Measurements from ENCODE around the gene MGLL. TPM values are rescaled to one million over a fixed set of nuclear protein-coding genes. Genes with fewer than 3 reads are reported as not detected.
A peak's percentile ranks its signal among the peaks of the same experiment; 100 is the strongest.

Gene MGLL
- total and polyA plus RNA-seq, 2 donors from 2014 or later, result 74.2 to 250 TPM

DNA sequence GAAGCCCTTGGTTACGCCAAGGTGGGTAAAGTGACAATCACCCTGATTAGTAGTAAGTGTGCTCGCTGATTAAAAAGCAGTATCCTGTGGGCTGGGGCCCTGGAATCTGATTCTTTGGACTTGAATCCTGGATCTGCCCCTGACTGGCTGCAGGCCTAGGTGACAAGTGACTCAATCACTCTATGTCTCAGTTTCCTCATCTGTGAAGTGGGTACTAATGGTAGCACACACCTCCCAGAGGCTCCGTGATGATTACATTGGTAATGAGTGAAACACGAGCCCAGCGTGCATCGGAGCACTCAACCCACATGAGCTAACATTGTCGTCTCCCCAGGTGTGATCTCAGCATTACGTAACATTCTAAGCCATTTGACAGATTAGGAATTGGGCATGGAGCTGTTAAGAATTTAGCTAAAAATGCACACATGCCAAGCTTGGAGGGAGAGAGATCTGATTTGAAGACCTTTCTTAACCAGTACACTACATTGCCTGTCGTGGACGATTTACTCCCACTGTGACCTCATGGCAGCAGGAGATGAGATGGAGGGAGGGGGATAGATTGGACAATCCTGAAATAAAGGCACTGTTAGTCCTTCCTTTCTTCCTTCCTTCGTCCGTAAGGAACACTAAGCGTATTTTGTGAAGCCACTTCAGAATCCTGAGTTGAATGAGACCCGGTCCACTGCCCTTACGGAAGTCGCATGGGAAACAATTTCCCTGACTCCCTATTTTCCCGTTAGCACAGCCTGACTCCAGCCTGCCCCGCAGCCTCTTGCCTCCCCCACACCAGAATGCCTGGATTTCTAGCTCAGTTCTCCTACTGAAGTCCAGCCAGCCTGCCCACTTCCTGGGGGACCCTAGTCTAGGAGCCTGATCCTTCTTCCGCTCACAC, 32.1 kb downstream of the MGLL start:
- Histone ChIP-seq H3K9ac (ENCODE audit: low read length in 3 of 3) (no peak overlapping the region), H3K36me3 (ENCODE audit: control insufficient read depth in 2 of 3, insufficient read depth in 3 of 3, low read length in 3 of 3) (peaks cover 0 to 2% (median 0%) of the 10 kb centered on the region in 3 donors), H3K9me3 (ENCODE audit: control insufficient read depth in 2 of 3, insufficient read depth in 1 of 3, low read length in 3 of 3) (no peaks in the 10 kb centered on the region), H3K27me3 (ENCODE audit: control insufficient read depth, insufficient read depth, low read length) (no peaks in the 10 kb centered on the region), H3K27ac (ENCODE audit: low read depth in 2 of 2, low read length in 2 of 2) (no peak overlapping the region), H3K4me3 (ENCODE audit: low read length in 3 of 3) (no peak overlapping the region), H3K4me1 (ENCODE audit: control insufficient read depth in 2 of 3, insufficient read depth in 2 of 3, low read depth in 1 of 3, low read length in 3 of 3) (peaks cover 3 to 29% (median 25%) of the 10 kb centered on the region in 3 donors)
- FAIRE-seq (no peak), DNase-seq (peak; percentile 61 to 74 (median 64))
- intact Hi-C loops (cut with DNase I), result no loop called here
- TF ChIP-seq, protein P1, sequence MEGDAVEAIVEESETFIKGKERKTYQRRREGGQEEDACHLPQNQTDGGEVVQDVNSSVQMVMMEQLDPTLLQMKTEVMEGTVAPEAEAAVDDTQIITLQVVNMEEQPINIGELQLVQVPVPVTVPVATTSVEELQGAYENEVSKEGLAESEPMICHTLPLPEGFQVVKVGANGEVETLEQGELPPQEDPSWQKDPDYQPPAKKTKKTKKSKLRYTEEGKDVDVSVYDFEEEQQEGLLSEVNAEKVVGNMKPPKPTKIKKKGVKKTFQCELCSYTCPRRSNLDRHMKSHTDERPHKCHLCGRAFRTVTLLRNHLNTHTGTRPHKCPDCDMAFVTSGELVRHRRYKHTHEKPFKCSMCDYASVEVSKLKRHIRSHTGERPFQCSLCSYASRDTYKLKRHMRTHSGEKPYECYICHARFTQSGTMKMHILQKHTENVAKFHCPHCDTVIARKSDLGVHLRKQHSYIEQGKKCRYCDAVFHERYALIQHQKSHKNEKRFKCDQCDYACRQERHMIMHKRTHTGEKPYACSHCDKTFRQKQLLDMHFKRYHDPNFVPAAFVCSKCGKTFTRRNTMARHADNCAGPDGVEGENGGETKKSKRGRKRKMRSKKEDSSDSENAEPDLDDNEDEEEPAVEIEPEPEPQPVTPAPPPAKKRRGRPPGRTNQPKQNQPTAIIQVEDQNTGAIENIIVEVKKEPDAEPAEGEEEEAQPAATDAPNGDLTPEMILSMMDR (IDR thresholded peaks at IDR 0.05; ENCODE audit: borderline replicate concordance, extremely low read depth, insufficient read depth), result no peak

GRCh38 chr3:127789051-127789450, 33.3 kb downstream of the MGLL start:
- TF ChIP-seq, protein P1 (IDR thresholded peaks at IDR 0.05; ENCODE audit: borderline replicate concordance, extremely low read depth, insufficient read depth), result no peak
- H3K9me3 ChIP-seq (ENCODE audit: control insufficient read depth in 2 of 3, insufficient read depth in 1 of 3, low read length in 3 of 3), result no peaks in the 10 kb centered on the region
- H3K27ac ChIP-seq (ENCODE audit: low read depth in 2 of 2, low read length in 2 of 2), result no peak overlapping the region
- no peak overlapping the region for H3K4me3 ChIP-seq (ENCODE audit: low read length in 3 of 3)
- peaks cover 3 to 40% (median 34%) of the 10 kb centered on the region in 3 donors for H3K4me1 ChIP-seq (ENCODE audit: control insufficient read depth in 2 of 3, insufficient read depth in 2 of 3, low read depth in 1 of 3, low read length in 3 of 3)
- no peaks in the 10 kb centered on the region for H3K36me3 ChIP-seq (ENCODE audit: control insufficient read depth in 2 of 3, insufficient read depth in 3 of 3, low read length in 3 of 3)
- no peaks in the 10 kb centered on the region for H3K27me3 ChIP-seq (ENCODE audit: control insufficient read depth, insufficient read depth, low read length)
- no peak overlapping the region for H3K9ac ChIP-seq (ENCODE audit: low read length in 3 of 3)
- no peak for FAIRE-seq
- intact Hi-C loops (cut with DNase I), result no loop called here
- DNase-seq, result peak in 1 of 5 donors; percentile 48

- H3K9ac ChIP-seq (ENCODE audit: low read length in 3 of 3), result no peak overlapping the region
- FAIRE-seq (no peak), DNase-seq (no peak)
- no peaks in the 10 kb centered on the region for H3K9me3 ChIP-seq (ENCODE audit: control insufficient read depth in 2 of 3, insufficient read depth in 1 of 3, low read length in 3 of 3)
- H3K4me1 ChIP-seq (ENCODE audit: control insufficient read depth in 2 of 3, insufficient read depth in 2 of 3, low read depth in 1 of 3, low read length in 3 of 3), result peaks cover 3 to 40% (median 38%) of the 10 kb centered on the region in 3 donors
- TF ChIP-seq, protein P1 (IDR thresholded peaks at IDR 0.05; ENCODE audit: borderline replicate concordance, extremely low read depth, insufficient read depth), result no peak
- intact Hi-C loops (cut with DNase I), result no loop called here
- no peaks in the 10 kb centered on the region for H3K27me3 ChIP-seq (ENCODE audit: control insufficient read depth, insufficient read depth, low read length)
- H3K36me3 ChIP-seq (ENCODE audit: control insufficient read depth in 2 of 3, insufficient read depth in 3 of 3, low read length in 3 of 3), result no peaks in the 10 kb centered on the region
- no peak overlapping the region for H3K4me3 ChIP-seq (ENCODE audit: low read length in 3 of 3)
- H3K27ac ChIP-seq (ENCODE audit: low read depth in 2 of 2, low read length in 2 of 2), result no peak overlapping the region
These were observed 33.8 kb downstream of the MGLL start for GRCh38 chr3:127788451-127788909.

All from kidney (tissue), 14 donors.